ENCODE measurements around the gene MFRP. TPM values are rescaled to one million over a fixed set of nuclear protein-coding genes. Genes with fewer than 3 reads are reported as not detected.

The MFRP gene
- total and polyA plus RNA-seq, 8 donors = not detected

Small RNA genes lying within 50 kb of the gene (small RNA-seq; reads per million reads assigned to genes)
- gene RF01225 (0 reads per million in 4 donors), gene RNU6-262P (0 reads per million in 4 donors)

Other genes with a start within 250 kb of the MFRP start
- gene DPAGT1, start 244.9 kb downstream of the MFRP start, total RNA-seq = 10 to 100 TPM in 3 of 5 donors, 1 to 10 TPM in 2; 2.3 to 27.7 (median 13.2) TPM
- gene DPAGT1, start 244.9 kb downstream of the MFRP start, polyA plus RNA-seq = 10 to 100 TPM; 14.4 to 28.5 (median 14.5) TPM
- 10 to 100 TPM in 3 of 5 donors, 1 to 10 TPM in 2; 2.6 to 19.9 (median 13.4) TPM for gene C2CD2L, start 239.4 kb downstream of the MFRP start, total RNA-seq
- 1 to 10 TPM; 1.7 to 6.1 (median 2.4) TPM for gene C2CD2L, start 239.4 kb downstream of the MFRP start, polyA plus RNA-seq
- gene HINFP, start 225.1 kb downstream of the MFRP start, total RNA-seq = 10 to 100 TPM; 17.1 to 80.8 (median 43.6) TPM
- 10 to 100 TPM in 2 of 3 donors, 1 to 10 TPM in 1; 9.2 to 11.9 (median 10.1) TPM for gene HINFP, start 225.1 kb downstream of the MFRP start, polyA plus RNA-seq
- under 1 TPM in 1 of 5 donors, not detected in 4; 0.37 TPM for gene ABCG4, start 197.7 kb downstream of the MFRP start, total RNA-seq
- under 1 TPM in 2 of 3 donors, not detected in 1; 0.06 to 0.10 TPM for gene ABCG4, start 197.7 kb downstream of the MFRP start, polyA plus RNA-seq
- gene NLRX1, start 178.0 kb downstream of the MFRP start, total RNA-seq = 100 to 1,000 TPM in 1 of 5 donors, 10 to 100 TPM in 3, 1 to 10 TPM in 1; 7.0 to 101 (median 17.9) TPM
- gene NLRX1, start 178.0 kb downstream of the MFRP start, polyA plus RNA-seq = 10 to 100 TPM in 1 of 3 donors, 1 to 10 TPM in 2; 3.8 to 10.4 (median 4.8) TPM
- 100 to 1,000 TPM in 1 of 5 donors, 10 to 100 TPM in 1, 1 to 10 TPM in 2, not detected in 1; 3.3 to 130 (median 9.5) TPM for gene NHERF4, start 161.2 kb downstream of the MFRP start, total RNA-seq
- gene NHERF4, start 161.2 kb downstream of the MFRP start, polyA plus RNA-seq = 1 to 10 TPM in 2 of 3 donors, under 1 TPM in 1; 0.13 to 2.4 (median 2.1) TPM
- gene CBL, start 140.4 kb downstream of the MFRP start, total RNA-seq = 10 to 100 TPM in 4 of 5 donors, 1 to 10 TPM in 1; 1.4 to 13.8 (median 11.7) TPM
- gene CBL, start 140.4 kb downstream of the MFRP start, polyA plus RNA-seq = 1 to 10 TPM; 2.7 to 4.2 (median 3.0) TPM
- gene MCAM, start 29.6 kb downstream of the MFRP start, total RNA-seq = 100 to 1,000 TPM in 3 of 5 donors, 10 to 100 TPM in 2; 49.6 to 379 (median 111) TPM
- 10 to 100 TPM in 2 of 3 donors, 1 to 10 TPM in 1; 7.3 to 54.8 (median 16.0) TPM for gene MCAM, start 29.6 kb downstream of the MFRP start, polyA plus RNA-seq
- 10 to 100 TPM in 2 of 5 donors, 1 to 10 TPM in 2, not detected in 1; 1.3 to 45.8 (median 11.7) TPM for gene RNF26, start 12.2 kb downstream of the MFRP start, total RNA-seq
- 10 to 100 TPM in 2 of 3 donors, 1 to 10 TPM in 1; 7.0 to 14.8 (median 10.3) TPM for gene RNF26, start 12.2 kb downstream of the MFRP start, polyA plus RNA-seq
- gene C1QTNF5, start 5.8 kb downstream of the MFRP start, total RNA-seq = 100 to 1,000 TPM in 1 of 5 donors, 10 to 100 TPM in 4; 11.4 to 169 (median 17.4) TPM
- gene C1QTNF5, start 5.8 kb downstream of the MFRP start, polyA plus RNA-seq = 10 to 100 TPM; 12.7 to 30.3 (median 20.6) TPM
- gene USP2, start 35.0 kb upstream of the MFRP start, total RNA-seq = 10 to 100 TPM in 1 of 5 donors, 1 to 10 TPM in 4; 1.4 to 17.4 (median 3.1) TPM
- 1 to 10 TPM; 1.4 to 7.8 (median 2.6) TPM for gene USP2, start 35.0 kb upstream of the MFRP start, polyA plus RNA-seq
- gene THY1, start 76.5 kb upstream of the MFRP start, total RNA-seq = 10 to 100 TPM in 2 of 5 donors, 1 to 10 TPM in 3; 1.2 to 12.5 (median 8.1) TPM
- 10 to 100 TPM in 1 of 3 donors, 1 to 10 TPM in 2; 4.9 to 13.7 (median 7.6) TPM for gene THY1, start 76.5 kb upstream of the MFRP start, polyA plus RNA-seq